Measurements from ENCODE around the gene WRAP73.

- TF ChIP-seq, protein P1, sequence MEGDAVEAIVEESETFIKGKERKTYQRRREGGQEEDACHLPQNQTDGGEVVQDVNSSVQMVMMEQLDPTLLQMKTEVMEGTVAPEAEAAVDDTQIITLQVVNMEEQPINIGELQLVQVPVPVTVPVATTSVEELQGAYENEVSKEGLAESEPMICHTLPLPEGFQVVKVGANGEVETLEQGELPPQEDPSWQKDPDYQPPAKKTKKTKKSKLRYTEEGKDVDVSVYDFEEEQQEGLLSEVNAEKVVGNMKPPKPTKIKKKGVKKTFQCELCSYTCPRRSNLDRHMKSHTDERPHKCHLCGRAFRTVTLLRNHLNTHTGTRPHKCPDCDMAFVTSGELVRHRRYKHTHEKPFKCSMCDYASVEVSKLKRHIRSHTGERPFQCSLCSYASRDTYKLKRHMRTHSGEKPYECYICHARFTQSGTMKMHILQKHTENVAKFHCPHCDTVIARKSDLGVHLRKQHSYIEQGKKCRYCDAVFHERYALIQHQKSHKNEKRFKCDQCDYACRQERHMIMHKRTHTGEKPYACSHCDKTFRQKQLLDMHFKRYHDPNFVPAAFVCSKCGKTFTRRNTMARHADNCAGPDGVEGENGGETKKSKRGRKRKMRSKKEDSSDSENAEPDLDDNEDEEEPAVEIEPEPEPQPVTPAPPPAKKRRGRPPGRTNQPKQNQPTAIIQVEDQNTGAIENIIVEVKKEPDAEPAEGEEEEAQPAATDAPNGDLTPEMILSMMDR (IDR thresholded peaks at IDR 0.05; ENCODE audit: low read depth, low read length): no peak
- no peak for TF ChIP-seq EZH2phosphoT487 (IDR thresholded peaks at IDR 0.05; ENCODE audit: low read depth)
Observed at GRCh38 chr1:3604997-3605823, 44.7 kb downstream of the WRAP73 start.

Measured in OCI-LY3 (cell line).